ENCODE results near the gene SENP6.

DNA sequence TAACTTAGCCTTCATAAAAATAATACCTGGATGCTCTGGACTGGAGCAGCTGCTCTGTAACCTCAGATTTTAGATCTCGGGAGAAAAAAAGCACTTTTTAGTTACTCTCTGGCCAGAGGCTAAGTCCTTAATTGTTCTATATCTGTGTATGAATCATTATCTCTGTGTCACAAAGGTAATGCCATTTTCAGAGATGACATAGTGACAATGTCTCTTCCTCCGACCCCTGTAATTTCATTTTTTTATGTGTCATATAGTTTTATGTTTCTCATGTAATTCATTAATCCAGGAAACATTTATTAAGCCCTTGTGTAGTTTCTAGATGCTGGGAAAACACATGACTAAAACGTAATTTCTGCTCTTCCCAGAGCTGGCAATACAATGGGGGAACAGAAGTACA lies 55.6 kb downstream of the SENP6 start:
- TF ChIP-seq CTBP1 (IDR thresholded peaks at IDR 0.05; ENCODE audit: borderline replicate concordance) (no peak), TARDBP (IDR thresholded peaks at IDR 0.05) (no peak)

Data from HEK293T (cell line).